Superior temporal gyrus (tissue), 1 donor: Measurements from ENCODE around the gene RSAD1.

Source experiments
- DNase-seq: peaks from one replicate; pipeline ENCODE4 v3.0.0-alpha.2; 2016; ENCODE audit errors: extremely low spot score

RSAD1 gene

GRCh38 chr17:50493744-50494143 is 15.1 kb downstream of the RSAD1 start:
- no peak for DNase-seq

GRCh38 chr17:50495217-50495823 is 16.7 kb downstream of the RSAD1 start:
- no peak for DNase-seq

GRCh38 chr17:50495918-50496317 is 17.3 kb downstream of the RSAD1 start:
- no peak for DNase-seq

GRCh38 chr17:50498021-50498874 is 19.6 kb downstream of the RSAD1 start:
- no peak for DNase-seq

- no peak for DNase-seq
Observed at GRCh38 chr17:50499270-50499669, 20.6 kb downstream of the RSAD1 start.

GRCh38 chr17:50499721-50500120 is 21.1 kb downstream of the RSAD1 start:
- no peak for DNase-seq

GRCh38 chr17:50501054-50501453 is 22.4 kb downstream of the RSAD1 start:
- no peak for DNase-seq

GRCh38 chr17:50502301-50502990 is 23.8 kb downstream of the RSAD1 start:
- no peak for DNase-seq

- no peak for DNase-seq
Observed at GRCh38 chr17:50505591-50506130, 27.0 kb downstream of the RSAD1 start.

- DNase-seq = no peak
Observed at GRCh38 chr17:50506298-50506697, 27.6 kb downstream of the RSAD1 start.

- DNase-seq = no peak
Observed at GRCh38 chr17:50507871-50508572, 29.4 kb downstream of the RSAD1 start, which contains the start of gene MYCBPAP. Gene MYCBPAP, plus strand, starts transcription at chr17:50508439. Its CDS starts 236 bp downstream, at chr17:50508675.

GRCh38 chr17:50508573-50509460 is 30.2 kb downstream of the RSAD1 start:
- DNase-seq = peak; percentile 70

- DNase-seq = no peak
Observed at GRCh38 chr17:50511058-50511457, 32.4 kb downstream of the RSAD1 start.

GRCh38 chr17:50513495-50513894 is 34.8 kb downstream of the RSAD1 start:
- DNase-seq = no peak

GRCh38 chr17:50514388-50514787 is 35.7 kb downstream of the RSAD1 start:
- no peak for DNase-seq

- no peak for DNase-seq
Observed at GRCh38 chr17:50514936-50515702, 36.5 kb downstream of the RSAD1 start.

- DNase-seq = no peak
Observed at GRCh38 chr17:50517011-50517410, 38.4 kb downstream of the RSAD1 start.

GRCh38 chr17:50517504-50518383 is 39.1 kb downstream of the RSAD1 start:
- no peak for DNase-seq
